Measurements from ENCODE around the gene DYNC2LI1.

DYNC2LI1 gene

GRCh38 chr2:43762286-43762685 lies 11.6 kb upstream of the DYNC2LI1 start:
- no peak for DNase-seq (ENCODE audit: low read depth in 2 of 2, low spot score in 1 of 2)

- no peak for DNase-seq (ENCODE audit: low read depth in 2 of 2, low spot score in 1 of 2)
These were observed 10.7 kb upstream of the DYNC2LI1 start for GRCh38 chr2:43763091-43763490.

DNA sequence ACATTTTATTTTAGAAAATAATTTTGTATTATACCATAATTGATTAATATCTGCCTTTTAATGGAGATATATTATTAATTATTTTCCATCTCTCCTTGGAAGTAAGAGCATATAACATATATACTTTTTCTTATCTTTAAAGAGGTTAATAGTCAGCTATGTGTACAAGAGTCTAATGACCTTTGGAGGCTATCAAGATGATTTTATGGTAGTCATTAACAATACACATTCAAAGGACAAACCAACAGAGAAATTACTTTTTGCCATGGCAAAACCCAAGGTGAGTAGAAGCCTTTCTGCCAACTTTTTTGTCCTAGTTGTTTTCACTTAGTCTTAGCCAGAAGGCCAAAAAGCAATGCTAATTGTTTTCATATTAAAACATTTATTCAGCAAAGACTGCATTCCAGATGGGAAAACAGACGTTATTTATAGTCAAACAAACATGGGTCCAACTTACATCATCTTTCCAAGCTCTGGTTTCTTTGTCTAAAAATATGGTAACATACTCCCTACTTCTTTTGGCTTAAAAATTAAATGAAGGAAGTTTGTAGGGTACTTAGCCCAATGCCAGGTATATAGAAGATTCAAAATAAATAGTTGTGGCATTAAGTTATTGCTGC lies 9.6 kb upstream of the DYNC2LI1 start:
- DNase-seq (ENCODE audit: low read depth in 2 of 2, low spot score in 1 of 2) = no peak

GRCh38 chr2:43766006-43766405 lies 7.8 kb upstream of the DYNC2LI1 start:
- no peak for DNase-seq (ENCODE audit: low read depth in 2 of 2, low spot score in 1 of 2)

GRCh38 chr2:43774617-43775016 lies 778 bp downstream of the DYNC2LI1 start:
- no peak for DNase-seq (ENCODE audit: low read depth in 2 of 2, low spot score in 1 of 2)

DNA sequence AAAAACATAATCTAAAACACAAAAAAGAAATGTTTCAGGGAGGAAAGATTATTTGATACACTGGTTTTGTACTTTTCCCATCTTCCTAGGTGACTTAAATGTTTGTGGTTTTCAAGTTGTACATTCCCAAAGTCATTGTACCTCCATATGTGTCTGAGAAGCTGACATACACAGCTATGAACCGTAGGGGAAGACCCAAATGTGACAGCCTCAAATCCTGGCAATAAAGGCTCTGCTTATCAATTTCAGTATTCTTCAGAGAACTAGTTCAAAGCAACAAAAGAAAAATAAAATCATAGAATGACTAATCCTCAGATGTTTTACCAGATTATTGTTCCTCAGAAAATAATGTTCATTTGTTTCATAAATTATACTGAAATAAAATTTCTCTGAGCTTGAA lies 2.5 kb downstream of the DYNC2LI1 start:
- DNase-seq (ENCODE audit: low read depth in 2 of 2, low spot score in 1 of 2) = no peak

GRCh38 chr2:43777306-43777926 lies 3.6 kb downstream of the DYNC2LI1 start:
- DNase-seq (ENCODE audit: low read depth in 2 of 2, low spot score in 1 of 2) = no peak

GRCh38 chr2:43778233-43778632 lies 4.4 kb downstream of the DYNC2LI1 start:
- DNase-seq (ENCODE audit: low read depth in 2 of 2, low spot score in 1 of 2) = no peak

- no peak for DNase-seq (ENCODE audit: low read depth in 2 of 2, low spot score in 1 of 2)
These were observed 14.1 kb downstream of the DYNC2LI1 start for GRCh38 chr2:43787895-43788294.

- DNase-seq (ENCODE audit: low read depth in 2 of 2, low spot score in 1 of 2) = no peak
These were observed 14.8 kb downstream of the DYNC2LI1 start for GRCh38 chr2:43788646-43789045.

GRCh38 chr2:43790147-43790546 lies 16.3 kb downstream of the DYNC2LI1 start:
- no peak for DNase-seq (ENCODE audit: low read depth in 2 of 2, low spot score in 1 of 2)

- DNase-seq (ENCODE audit: low read depth in 2 of 2, low spot score in 1 of 2) = no peak
These were observed 17.4 kb downstream of the DYNC2LI1 start for GRCh38 chr2:43791035-43791765.

DNA sequence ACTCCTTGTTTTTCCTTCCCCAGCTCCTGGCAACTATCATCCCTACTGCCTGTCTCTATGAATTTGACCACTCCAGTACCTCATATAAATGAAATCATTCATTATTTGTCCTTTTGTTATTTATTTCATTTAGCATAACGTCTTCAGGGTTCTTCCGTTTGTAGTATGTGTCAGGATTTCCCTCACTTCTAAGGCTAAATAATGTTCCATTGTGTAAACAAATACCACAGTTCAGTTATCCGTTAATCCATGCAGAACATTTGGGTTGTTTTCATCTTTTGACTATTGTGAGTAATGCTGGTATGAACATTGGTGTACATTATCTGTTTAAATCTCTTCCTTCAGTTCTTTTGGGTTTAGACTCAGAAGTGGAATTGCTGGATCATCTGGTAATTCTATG lies 18.8 kb downstream of the DYNC2LI1 start:
- no peak for DNase-seq (ENCODE audit: low read depth in 2 of 2, low spot score in 1 of 2)

- no peak for DNase-seq (ENCODE audit: low read depth in 2 of 2, low spot score in 1 of 2)
These were observed 21.1 kb downstream of the DYNC2LI1 start for GRCh38 chr2:43794956-43795355.

- DNase-seq (ENCODE audit: low read depth in 2 of 2, low spot score in 1 of 2) = no peak
These were observed 22.4 kb downstream of the DYNC2LI1 start for GRCh38 chr2:43796206-43796605.

- no peak for DNase-seq (ENCODE audit: low read depth in 2 of 2, low spot score in 1 of 2)
These were observed 24.5 kb downstream of the DYNC2LI1 start for GRCh38 chr2:43798300-43798699.

- no peak for DNase-seq (ENCODE audit: low read depth in 2 of 2, low spot score in 1 of 2)
These were observed 27.1 kb downstream of the DYNC2LI1 start for GRCh38 chr2:43800894-43801293.

- DNase-seq (ENCODE audit: low read depth in 2 of 2, low spot score in 1 of 2) = no peak
These were observed 28.3 kb downstream of the DYNC2LI1 start for GRCh38 chr2:43802135-43802534.

- DNase-seq (ENCODE audit: low read depth in 2 of 2, low spot score in 1 of 2) = no peak
These were observed 29.3 kb downstream of the DYNC2LI1 start for GRCh38 chr2:43803113-43803512.

GRCh38 chr2:43806719-43807031 lies 32.8 kb downstream of the DYNC2LI1 start:
- no peak for DNase-seq (ENCODE audit: low read depth in 2 of 2, low spot score in 1 of 2)

DNA sequence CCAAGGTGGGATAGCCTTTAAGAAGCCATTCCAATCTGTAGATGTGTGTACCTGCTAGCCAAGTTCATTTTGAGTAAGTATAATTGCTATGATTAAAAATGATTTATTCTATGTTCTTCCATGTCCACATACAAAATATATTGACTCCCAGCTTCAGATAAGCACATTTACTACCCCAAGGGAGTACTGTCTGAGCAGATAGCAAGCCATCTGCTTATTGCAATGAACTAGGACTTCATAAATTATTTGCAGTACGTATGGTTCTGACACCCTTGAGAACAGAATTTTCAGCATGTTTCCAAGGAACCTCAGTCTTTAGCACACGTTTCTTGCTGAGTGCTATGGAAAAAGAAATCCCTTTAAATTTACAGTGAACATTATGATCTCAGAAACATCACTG lies 36.6 kb downstream of the DYNC2LI1 start:
- no peak for DNase-seq (ENCODE audit: low read depth in 2 of 2, low spot score in 1 of 2)

- DNase-seq (ENCODE audit: low read depth in 2 of 2, low spot score in 1 of 2) = no peak
These were observed 37.0 kb downstream of the DYNC2LI1 start for GRCh38 chr2:43810888-43811287.

DNA sequence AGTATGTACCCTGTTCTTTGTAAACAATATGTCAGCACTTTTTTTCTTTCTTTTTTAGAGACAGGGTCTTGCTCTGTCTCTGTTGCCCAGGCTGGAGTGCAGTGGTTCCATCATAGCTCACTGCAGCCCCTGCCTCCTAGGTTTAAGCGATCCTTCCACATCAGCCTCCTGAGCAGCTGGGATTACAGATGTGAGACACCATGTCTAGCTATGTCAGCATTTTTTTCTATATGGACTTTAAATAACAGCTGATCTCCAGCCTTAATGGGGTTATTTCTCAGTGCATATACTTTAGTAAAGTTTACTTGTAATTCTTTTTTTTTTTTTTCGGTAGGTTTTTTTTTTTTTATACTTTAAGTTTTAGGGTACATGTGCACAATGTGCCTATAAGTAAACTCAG lies 38.2 kb downstream of the DYNC2LI1 start:
- no peak for DNase-seq (ENCODE audit: low read depth in 2 of 2, low spot score in 1 of 2)
